Right lobe of liver (tissue), 4 donors: ENCODE measurements around the gene KISS1R.

Source experiments
- CTCF ChIP-seq, 4 donors: fragments of 200-600 bp in 3 of 4; fragments of 450-650 bp in 1 of 4; IDR thresholded peaks; one replicate each; pipeline versions ENCODE4 v1.5.1 to v1.8.0; 2016 to 2022; ENCODE audit warnings: antibody characterized with exemption in 4 of 4, mild to moderate bottlenecking in 2 of 4
- POLR2A ChIP-seq: fragments of 450-650 bp; IDR thresholded peaks from one replicate; pipeline ENCODE4 v1.6.1; 2017; ENCODE audit warnings: antibody characterized with exemption, mild to moderate bottlenecking
- donor health status: DM: no; HTN: no; CAD: no.
- donor health status: DM: no; HTN: no; CAD: no.
- donor health status: DM: no; HTN: yes; CAD: no.

- TF ChIP-seq POLR2A (no peak), CTCF (IDR thresholded peaks at IDR 0.05) (no peak)
Observed at GRCh38 chr19:947090-947706, 30.1 kb downstream of the KISS1R start.
